WTC11 (cell line): Measurements from ENCODE around the gene TDRD9. TPM values are rescaled to one million over a fixed set of nuclear protein-coding genes. Genes with fewer than 3 reads are reported as not detected.

Experiments
- ATAC-seq: fragments of 200-7000 bp; cut with Tn5 transposase; 2 replicates; pipeline ENCODE4 v1.10.0; 2021; ENCODE audit warnings: mild to moderate bottlenecking, moderate library complexity
- CTCF ChIA-PET: fragments of 300-600 bp; sonication (Branson Sonifier 250); formaldehyde crosslinking; loops from one replicate; lab custom pipeline; 2021; ENCODE audit warnings: antibody characterized with exemption; lab: Charles Lee
- POLR2A ChIA-PET: fragments of 350-600 bp; sonication (Branson Sonifier 250); formaldehyde crosslinking; loops from one replicate; lab custom pipeline; 2021; ENCODE audit warnings: antibody characterized with exemption; lab: Charles Lee
- DNase-seq: peaks from one replicate; pipeline ENCODE4 v3.0.0; 2021; ENCODE audit warnings: low spot score
- H3K27ac Mint-ChIP-seq: 2 replicates; pipeline ENCODE4 v1.8.0; 2021; ENCODE audit warnings: mixed read lengths
- H3K27me3 Mint-ChIP-seq: 2 replicates; pipeline ENCODE4 v1.8.0; 2021; ENCODE audit warnings: low read depth, mild to moderate bottlenecking, moderate library complexity, mixed read lengths
- H3K36me3 Mint-ChIP-seq: 2 replicates; pipeline ENCODE4 v1.8.0; 2021; ENCODE audit warnings: mixed read lengths
- H3K4me1 Mint-ChIP-seq: 2 replicates; pipeline ENCODE4 v1.8.0; 2022; ENCODE audit warnings: mixed read lengths
- H3K4me3 Mint-ChIP-seq: 2 replicates; pipeline ENCODE4 v1.8.0; 2021; ENCODE audit warnings: mild to moderate bottlenecking, moderate library complexity, mixed read lengths
- H3K9me3 Mint-ChIP-seq: 2 replicates; pipeline ENCODE4 v1.8.0; 2021; ENCODE audit warnings: mixed read lengths
- ATF1 ChIP-seq: sonication (generic); formaldehyde crosslinking; IDR thresholded peaks from 2 replicates; pipeline ENCODE4 v1.8.1; 2023; ENCODE audit warnings: mild to moderate bottlenecking, moderate library complexity, missing genetic modification reagents
- CREB1 ChIP-seq: sonication (generic); formaldehyde crosslinking; IDR thresholded peaks from 2 replicates; pipeline ENCODE4 v1.8.0; 2023; ENCODE audit warnings: mild to moderate bottlenecking, missing genetic modification reagents
- CREM ChIP-seq: sonication (generic); formaldehyde crosslinking; IDR thresholded peaks from 2 replicates; pipeline ENCODE4 v1.8.1; 2022; ENCODE audit warnings: mild to moderate bottlenecking, missing genetic modification reagents, moderate library complexity
- ESRRA ChIP-seq: sonication (generic); formaldehyde crosslinking; IDR thresholded peaks from 2 replicates; pipeline ENCODE4 v1.8.1; 2022; ENCODE audit warnings: mild to moderate bottlenecking, missing genetic modification reagents, borderline replicate concordance
- GABPB1 ChIP-seq: sonication (generic); formaldehyde crosslinking; IDR thresholded peaks from 2 replicates; pipeline ENCODE4 v1.8.1; 2023; ENCODE audit warnings: mild to moderate bottlenecking, missing genetic modification reagents
- GRHL2 ChIP-seq: fragments of 250-450 bp; sonication (Bioruptor Pico); IDR thresholded peaks from 2 replicates; pipeline ENCODE4 v1.8.0; 2022; ENCODE audit warnings: mild to moderate bottlenecking, moderate library complexity; ENCODE audit not compliant: insufficient replicate concordance, severe bottlenecking
- HMGXB4 ChIP-seq: sonication (generic); formaldehyde crosslinking; IDR thresholded peaks from 2 replicates; pipeline ENCODE4 v1.8.1; 2023; ENCODE audit warnings: mild to moderate bottlenecking, moderate library complexity, missing genetic modification reagents
- JUN ChIP-seq: sonication (generic); formaldehyde crosslinking; IDR thresholded peaks from 2 replicates; pipeline ENCODE4 v1.8.0; 2023; ENCODE audit warnings: mild to moderate bottlenecking, missing genetic modification reagents
- NR2C2 ChIP-seq: sonication (generic); formaldehyde crosslinking; IDR thresholded peaks from 2 replicates; pipeline ENCODE4 v1.8.0; 2022; ENCODE audit warnings: mild to moderate bottlenecking, missing genetic modification reagents
- PREB ChIP-seq: sonication (generic); formaldehyde crosslinking; IDR thresholded peaks from 2 replicates; pipeline ENCODE4 v1.8.1; 2022; ENCODE audit warnings: mild to moderate bottlenecking, missing genetic modification reagents, moderate library complexity, borderline replicate concordance
- RORB ChIP-seq: fragments of 250-450 bp; sonication (Bioruptor Pico); IDR thresholded peaks from 2 replicates; pipeline ENCODE4 v1.9.0; 2021; ENCODE audit warnings: mild to moderate bottlenecking
- SOX15 ChIP-seq: fragments of 250-450 bp; sonication (Bioruptor Pico); IDR thresholded peaks from 2 replicates; pipeline ENCODE4 v1.9.0; 2021; ENCODE audit warnings: mild to moderate bottlenecking
- TP53 ChIP-seq: sonication (generic); formaldehyde crosslinking; IDR thresholded peaks from 2 replicates; pipeline ENCODE4 v1.8.1; 2023; ENCODE audit warnings: mild to moderate bottlenecking, missing genetic modification reagents
- ZNF138 ChIP-seq: sonication (generic); formaldehyde crosslinking; conservative IDR thresholded peaks from 2 replicates; pipeline ENCODE4 v1.8.1; 2022; ENCODE audit warnings: mild to moderate bottlenecking, moderate library complexity, missing genetic modification reagents
- ZNF281 ChIP-seq: sonication (generic); formaldehyde crosslinking; IDR thresholded peaks from 2 replicates; pipeline ENCODE4 v1.8.0; 2023; ENCODE audit warnings: mild to moderate bottlenecking, missing genetic modification reagents
- ZNF532 ChIP-seq: fragments of 250-450 bp; sonication (Bioruptor Pico); IDR thresholded peaks from 2 replicates; pipeline ENCODE4 v1.9.0; 2021; ENCODE audit warnings: mild to moderate bottlenecking, borderline replicate concordance
- total RNA-seq: library from RNA; stranded (reverse); gene quantifications from 3 replicates; pipeline ENCODE4 v1.2.3, GENCODE V29; 2021
- TF ChIP-seq, protein P1 (sequence below): sonication (generic); formaldehyde crosslinking; IDR thresholded peaks from 2 replicates; pipeline ENCODE4 v1.8.1; 2023; ENCODE audit warnings: mild to moderate bottlenecking, missing genetic modification reagents, borderline replicate concordance
- TF ChIP-seq, protein P2 (sequence below): sonication (generic); formaldehyde crosslinking; IDR thresholded peaks from 2 replicates; pipeline ENCODE4 v1.8.1; 2023; ENCODE audit warnings: mild to moderate bottlenecking, missing genetic modification reagents

Gene TDRD9
- total RNA-seq, 1 experiment from 2014 or later: 0.17 TPM

DNA sequence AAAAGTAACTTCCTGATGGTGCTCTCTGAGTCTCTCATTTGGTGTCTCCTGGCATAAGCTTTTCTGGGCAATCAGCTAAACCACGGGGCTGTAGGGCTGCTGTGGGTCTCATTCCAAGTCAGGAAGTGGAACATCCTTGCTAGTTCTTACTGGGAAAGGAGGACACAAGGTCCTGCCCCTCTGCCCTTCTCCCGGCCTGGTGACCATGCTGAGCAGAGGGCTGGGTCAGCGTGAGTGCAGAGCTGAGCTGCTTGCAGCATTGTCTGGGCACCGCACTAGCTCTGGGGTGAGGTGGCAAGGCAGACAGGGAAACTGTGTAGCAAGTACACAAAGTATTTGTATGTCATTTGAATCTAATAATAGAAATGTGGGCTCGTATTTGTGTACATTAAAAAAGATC, 112.3 kb downstream of the TDRD9 start:
- no peak overlapping the region for H3K4me3 Mint-ChIP-seq
- H3K27ac Mint-ChIP-seq: no peak overlapping the region
- no peaks in the 10 kb centered on the region for H3K9me3 Mint-ChIP-seq
- DNase-seq (no peak), ATAC-seq (peak; percentile 58)
- no peaks in the 10 kb centered on the region for H3K27me3 Mint-ChIP-seq
- peaks cover 6% of the 10 kb centered on the region for H3K4me1 Mint-ChIP-seq
- POLR2A ChIA-PET: no interaction called here
- no peak for TF ChIP-seq TP53 (CRISPR knock-in tag)
- no peaks in the 10 kb centered on the region for H3K36me3 Mint-ChIP-seq
- CTCF ChIA-PET: interaction anchor here (0.6 to 1.1 kb wide), 3 partner anchors 37 to 230 kb away, joined by 3 read pairs; no protein-coding TSS in a partner anchor

GRCh38 chr14:104041430-104042104, 113.3 kb downstream of the TDRD9 start:
- Mint-ChIP-seq H3K27ac (no peak overlapping the region), H3K27me3 (no peaks in the 10 kb centered on the region)
- TF ChIP-seq PREB (no peak), ATF1 (CRISPR knock-in tag) (no peak), JUN (CRISPR knock-in tag) (no peak), ZNF281 (no peak), NR2C2 (CRISPR knock-in tag) (no peak), CREB1 (CRISPR knock-in tag) (no peak), GABPB1 (CRISPR knock-in tag) (no peak), SOX15 (CRISPR knock-in tag) (no peak), CREM (CRISPR knock-in tag) (no peak), HMGXB4 (CRISPR knock-in tag) (no peak), ZNF138 (no peak), RORB (CRISPR knock-in tag) (no peak), ESRRA (CRISPR knock-in tag) (no peak), GRHL2 (CRISPR knock-in tag) (no peak), ZNF532 (CRISPR knock-in tag) (no peak)
- TF ChIP-seq, protein P1, sequence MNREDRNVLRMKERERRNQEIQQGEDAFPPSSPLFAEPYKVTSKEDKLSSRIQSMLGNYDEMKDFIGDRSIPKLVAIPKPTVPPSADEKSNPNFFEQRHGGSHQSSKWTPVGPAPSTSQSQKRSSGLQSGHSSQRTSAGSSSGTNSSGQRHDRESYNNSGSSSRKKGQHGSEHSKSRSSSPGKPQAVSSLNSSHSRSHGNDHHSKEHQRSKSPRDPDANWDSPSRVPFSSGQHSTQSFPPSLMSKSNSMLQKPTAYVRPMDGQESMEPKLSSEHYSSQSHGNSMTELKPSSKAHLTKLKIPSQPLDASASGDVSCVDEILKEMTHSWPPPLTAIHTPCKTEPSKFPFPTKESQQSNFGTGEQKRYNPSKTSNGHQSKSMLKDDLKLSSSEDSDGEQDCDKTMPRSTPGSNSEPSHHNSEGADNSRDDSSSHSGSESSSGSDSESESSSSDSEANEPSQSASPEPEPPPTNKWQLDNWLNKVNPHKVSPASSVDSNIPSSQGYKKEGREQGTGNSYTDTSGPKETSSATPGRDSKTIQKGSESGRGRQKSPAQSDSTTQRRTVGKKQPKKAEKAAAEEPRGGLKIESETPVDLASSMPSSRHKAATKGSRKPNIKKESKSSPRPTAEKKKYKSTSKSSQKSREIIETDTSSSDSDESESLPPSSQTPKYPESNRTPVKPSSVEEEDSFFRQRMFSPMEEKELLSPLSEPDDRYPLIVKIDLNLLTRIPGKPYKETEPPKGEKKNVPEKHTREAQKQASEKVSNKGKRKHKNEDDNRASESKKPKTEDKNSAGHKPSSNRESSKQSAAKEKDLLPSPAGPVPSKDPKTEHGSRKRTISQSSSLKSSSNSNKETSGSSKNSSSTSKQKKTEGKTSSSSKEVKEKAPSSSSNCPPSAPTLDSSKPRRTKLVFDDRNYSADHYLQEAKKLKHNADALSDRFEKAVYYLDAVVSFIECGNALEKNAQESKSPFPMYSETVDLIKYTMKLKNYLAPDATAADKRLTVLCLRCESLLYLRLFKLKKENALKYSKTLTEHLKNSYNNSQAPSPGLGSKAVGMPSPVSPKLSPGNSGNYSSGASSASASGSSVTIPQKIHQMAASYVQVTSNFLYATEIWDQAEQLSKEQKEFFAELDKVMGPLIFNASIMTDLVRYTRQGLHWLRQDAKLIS (CRISPR knock-in tag): no peak
- TF ChIP-seq, protein P2, sequence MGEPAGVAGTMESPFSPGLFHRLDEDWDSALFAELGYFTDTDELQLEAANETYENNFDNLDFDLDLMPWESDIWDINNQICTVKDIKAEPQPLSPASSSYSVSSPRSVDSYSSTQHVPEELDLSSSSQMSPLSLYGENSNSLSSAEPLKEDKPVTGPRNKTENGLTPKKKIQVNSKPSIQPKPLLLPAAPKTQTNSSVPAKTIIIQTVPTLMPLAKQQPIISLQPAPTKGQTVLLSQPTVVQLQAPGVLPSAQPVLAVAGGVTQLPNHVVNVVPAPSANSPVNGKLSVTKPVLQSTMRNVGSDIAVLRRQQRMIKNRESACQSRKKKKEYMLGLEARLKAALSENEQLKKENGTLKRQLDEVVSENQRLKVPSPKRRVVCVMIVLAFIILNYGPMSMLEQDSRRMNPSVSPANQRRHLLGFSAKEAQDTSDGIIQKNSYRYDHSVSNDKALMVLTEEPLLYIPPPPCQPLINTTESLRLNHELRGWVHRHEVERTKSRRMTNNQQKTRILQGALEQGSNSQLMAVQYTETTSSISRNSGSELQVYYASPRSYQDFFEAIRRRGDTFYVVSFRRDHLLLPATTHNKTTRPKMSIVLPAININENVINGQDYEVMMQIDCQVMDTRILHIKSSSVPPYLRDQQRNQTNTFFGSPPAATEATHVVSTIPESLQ: no peak
- TF ChIP-seq, all 79 proteins: peak for 0
- no peak for DNase-seq
- POLR2A ChIA-PET: no interaction called here
- ATAC-seq: no peak
- H3K4me3 Mint-ChIP-seq: no peak overlapping the region
- CTCF ChIA-PET: interaction anchor here (1.0 to 1.8 kb wide), 2 partner anchors 36 to 231 kb away, joined by 3 to 6 read pairs; no protein-coding TSS in a partner anchor
- H3K4me1 Mint-ChIP-seq: peaks cover 6% of the 10 kb centered on the region
- no peaks in the 10 kb centered on the region for H3K36me3 Mint-ChIP-seq
- H3K9me3 Mint-ChIP-seq: no peaks in the 10 kb centered on the region
